ENCODE data around the gene NR1H3.
"Not testable (repeated sequence)": the region's sequence is repeated elsewhere in the genome, so short reads cannot be mapped to it uniquely, and the experiment has no call there.

NR1H3 gene

GRCh38 chr11:47257517-47258316 is at the start of gene NR1H3:
Gene NR1H3 (plus strand): TSS chr11:47257996. CDS start chr11:47259217, 1,221 bp downstream.
- DNase-seq, result no peak

- DNase-seq, result not testable (repeated sequence)
These were observed 49.7 kb upstream of the NR1H3 start for GRCh38 chr11:47208008-47208552.

- no peak for DNase-seq
These were observed 49.2 kb upstream of the NR1H3 start for GRCh38 chr11:47208628-47209027.

- DNase-seq, result no peak
These were observed 44.9 kb upstream of the NR1H3 start for GRCh38 chr11:47212938-47213337.

- DNase-seq, result peak; percentile 76 to 79
These were observed 43.7 kb upstream of the NR1H3 start for GRCh38 chr11:47213950-47214565.

GRCh38 chr11:47215366-47215910 is 42.4 kb upstream of the NR1H3 start:
- no peak for DNase-seq

- peak; percentile 47 to 56 for DNase-seq
These were observed 41.5 kb upstream of the NR1H3 start for GRCh38 chr11:47216121-47216798.

- DNase-seq, result no peak
These were observed 37.4 kb upstream of the NR1H3 start for GRCh38 chr11:47220401-47220821.

- DNase-seq, result no peak
These were observed 35.1 kb upstream of the NR1H3 start for GRCh38 chr11:47222696-47223095.

- DNase-seq, result no peak
These were observed 32.0 kb upstream of the NR1H3 start for GRCh38 chr11:47225552-47226400.

- DNase-seq, result no peak
These were observed 28.6 kb upstream of the NR1H3 start for GRCh38 chr11:47229161-47229560.

- no peak for DNase-seq
These were observed 24.7 kb upstream of the NR1H3 start for GRCh38 chr11:47233051-47233450.

- no peak for DNase-seq
These were observed 23.7 kb upstream of the NR1H3 start for GRCh38 chr11:47233989-47234668.

GRCh38 chr11:47234669-47235100 is 23.1 kb upstream of the NR1H3 start:
- no peak for DNase-seq

- no peak for DNase-seq
These were observed 22.6 kb upstream of the NR1H3 start for GRCh38 chr11:47235163-47235562.

- DNase-seq, result no peak
These were observed 21.3 kb upstream of the NR1H3 start for GRCh38 chr11:47236482-47236881.

GRCh38 chr11:47239852-47240251 is 17.9 kb upstream of the NR1H3 start:
- no peak for DNase-seq

- no peak for DNase-seq
These were observed 15.9 kb upstream of the NR1H3 start for GRCh38 chr11:47241841-47242301.

- DNase-seq, result no peak
These were observed 15.1 kb upstream of the NR1H3 start for GRCh38 chr11:47242596-47243192.

GRCh38 chr11:47243454-47243853 is 14.3 kb upstream of the NR1H3 start:
- no peak for DNase-seq
